HG03432 (cell line): ENCODE measurements around the gene MOV10L1.

Experiments used
- ATAC-seq: cut with Tn5 transposase; IDR thresholded peaks from one replicate; pipeline ENCODE4 v1.9.1; 2021; ENCODE audit warnings: mild to moderate bottlenecking, moderate library complexity; ENCODE audit not compliant: unreplicated experiment

Gene MOV10L1

DNA sequence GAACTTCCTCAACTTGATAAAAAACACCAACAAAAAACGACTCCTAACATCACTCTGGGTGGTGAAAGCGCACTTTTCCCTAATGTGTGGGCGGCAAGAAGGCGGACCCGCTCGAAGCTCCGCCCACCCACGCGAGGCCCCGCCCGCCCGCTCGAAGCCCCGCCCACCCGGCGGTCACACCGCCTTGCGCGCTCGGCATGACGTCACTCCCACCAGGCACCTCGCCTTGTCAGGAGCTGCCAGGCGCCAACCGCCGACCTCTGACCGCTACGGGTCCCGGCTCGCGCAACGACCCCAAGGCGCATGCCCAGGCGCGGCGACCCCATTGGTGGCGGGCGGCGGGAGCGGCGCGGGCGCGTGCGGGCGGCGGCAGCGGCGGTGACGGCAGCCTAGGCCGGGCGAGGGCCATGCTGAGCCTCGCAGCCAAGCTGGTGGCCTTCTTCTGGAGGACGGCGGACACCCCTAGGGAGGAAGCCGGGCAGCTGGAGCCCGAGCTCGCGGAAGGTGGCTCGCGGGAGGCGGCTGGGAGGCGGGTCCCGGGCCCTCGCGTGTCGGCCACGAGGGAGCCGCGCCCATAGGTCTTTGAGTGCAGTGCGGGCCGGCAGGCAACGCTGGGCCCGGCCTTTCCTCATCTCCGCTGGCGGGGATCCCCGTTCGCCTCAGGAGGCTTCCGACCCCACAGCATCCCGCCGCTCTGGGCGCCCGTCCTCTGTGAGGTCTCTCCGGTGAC lies at the start of gene MOV10L1:
Gene MOV10L1, plus strand, starts transcription at position 325 of the 730 bp plus-strand sequence. Its CDS starts 83 bp downstream, at position 408.
- ATAC-seq = no peak

DNA sequence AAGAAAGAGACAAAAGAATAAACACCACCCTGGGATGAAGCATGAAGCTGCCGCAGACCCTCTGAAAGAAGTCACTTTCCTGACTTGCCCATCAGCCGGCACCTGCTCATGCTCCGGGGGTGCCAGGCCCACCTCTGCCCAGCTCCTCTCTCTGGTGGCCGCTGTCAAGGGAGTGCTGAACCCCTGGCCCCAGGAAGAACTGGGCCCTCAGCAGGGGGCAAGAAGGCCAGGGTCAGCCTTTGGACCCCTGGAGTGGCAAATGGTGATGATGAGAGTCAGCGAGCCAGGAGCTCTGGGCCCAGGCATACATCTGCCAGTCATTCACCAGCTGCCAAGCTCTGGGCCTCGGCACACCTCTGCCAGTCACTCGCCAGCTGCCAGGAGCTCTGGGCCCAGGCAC lies 49.1 kb upstream of the MOV10L1 start:
- no peak for ATAC-seq

DNA sequence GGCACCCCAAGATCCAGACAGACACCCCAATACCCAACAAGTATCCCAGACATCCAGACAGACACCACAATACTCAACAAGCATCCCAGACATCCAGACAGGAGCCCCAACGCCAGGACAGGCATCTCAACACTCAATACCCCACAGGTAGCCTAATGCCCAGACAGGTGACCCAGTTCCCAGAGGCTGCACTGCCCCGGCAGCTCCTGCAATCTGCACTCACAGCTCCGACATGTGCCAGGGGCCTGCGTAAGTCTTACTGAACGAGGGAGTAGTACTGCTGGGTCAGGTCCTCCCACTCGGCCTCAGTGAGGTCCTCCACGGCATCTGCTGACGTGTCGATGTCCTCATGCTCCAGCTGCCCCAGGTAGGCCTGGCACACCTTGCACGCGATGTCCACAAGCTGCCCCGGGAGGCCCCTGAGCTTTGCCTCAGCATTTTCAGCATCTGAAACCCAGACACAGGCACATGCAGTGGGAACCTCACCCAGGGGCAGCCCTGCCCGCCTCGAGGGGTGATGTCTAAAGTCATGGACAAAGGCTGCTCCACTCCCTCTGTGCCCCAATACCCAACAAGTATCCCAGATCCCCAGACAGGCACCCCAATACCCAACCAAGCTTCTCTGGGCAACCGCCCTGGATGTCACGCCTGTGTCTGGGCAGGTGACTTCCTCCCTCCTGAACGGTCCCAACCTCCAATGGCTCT lies 48.3 kb upstream of the MOV10L1 start:
- ATAC-seq = no peak

DNA sequence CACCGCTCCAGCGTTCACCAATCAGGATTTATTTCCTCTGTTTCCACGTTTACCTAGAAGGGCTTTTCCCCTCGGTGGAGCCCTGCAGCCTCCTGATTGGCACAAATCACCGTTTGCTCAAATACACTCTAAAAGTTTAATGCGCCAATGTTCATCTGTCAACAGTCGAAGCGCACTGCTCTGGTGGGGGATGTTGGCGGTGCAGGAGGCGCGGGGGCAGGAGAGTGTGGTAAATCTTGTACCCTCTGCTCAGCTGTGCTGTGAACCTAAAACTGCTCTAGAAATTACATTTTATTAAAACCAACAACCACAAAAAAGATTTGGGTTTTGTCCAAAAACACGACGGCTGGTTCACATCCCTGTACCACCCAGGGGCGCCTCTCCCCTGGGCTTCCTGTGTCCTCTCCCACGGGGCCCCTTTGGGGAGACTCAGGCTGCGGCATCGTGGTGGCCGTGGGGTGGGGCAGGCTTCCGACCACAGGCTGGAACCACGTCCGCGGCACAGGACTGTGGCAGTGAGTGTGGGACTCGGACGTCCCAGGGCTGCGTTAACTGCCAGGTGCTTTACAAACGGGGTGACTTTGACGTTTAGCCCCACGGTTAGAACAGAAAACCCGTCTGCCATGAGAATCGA lies 45.2 kb upstream of the MOV10L1 start:
- ATAC-seq = no peak

DNA sequence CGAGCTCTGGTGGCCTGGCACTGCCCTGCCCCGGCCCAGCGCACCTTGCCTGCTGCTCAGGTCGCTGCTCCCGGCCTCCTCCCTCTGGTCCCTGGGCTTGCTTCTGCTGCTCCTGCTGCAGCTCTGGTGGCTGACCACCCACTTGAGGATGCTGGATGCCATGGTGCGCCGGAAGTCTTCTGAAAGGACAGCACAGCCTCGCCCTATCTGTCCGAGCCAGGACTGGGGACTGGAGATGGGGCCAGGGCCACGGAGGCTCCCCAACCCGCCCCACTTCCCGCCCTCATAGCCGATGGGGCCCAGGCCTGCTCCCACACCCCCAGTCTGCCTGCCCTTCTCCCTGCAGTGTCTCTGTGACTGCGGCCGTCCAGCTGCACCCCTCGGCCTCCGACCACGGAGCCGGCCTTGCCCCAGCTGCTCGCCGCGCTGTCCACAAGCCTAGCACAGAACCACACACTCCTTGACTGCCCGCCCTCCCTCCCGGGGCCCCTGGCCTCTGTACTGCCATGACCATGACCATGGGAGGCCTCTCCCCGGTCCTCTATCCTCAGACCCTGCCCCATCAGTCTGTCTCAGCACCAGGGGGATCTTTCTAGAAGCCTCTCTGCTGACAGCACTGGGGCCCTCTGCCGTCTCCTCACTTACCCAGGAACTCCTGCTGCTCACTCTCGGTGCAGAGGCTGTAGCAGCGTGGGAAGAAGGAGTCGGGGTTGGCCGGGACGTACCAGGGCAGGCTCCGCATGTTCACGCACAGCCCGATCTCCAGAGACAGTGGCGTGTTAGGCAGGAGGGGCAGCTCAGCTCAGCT lies 44.4 kb upstream of the MOV10L1 start:
- no peak for ATAC-seq

DNA sequence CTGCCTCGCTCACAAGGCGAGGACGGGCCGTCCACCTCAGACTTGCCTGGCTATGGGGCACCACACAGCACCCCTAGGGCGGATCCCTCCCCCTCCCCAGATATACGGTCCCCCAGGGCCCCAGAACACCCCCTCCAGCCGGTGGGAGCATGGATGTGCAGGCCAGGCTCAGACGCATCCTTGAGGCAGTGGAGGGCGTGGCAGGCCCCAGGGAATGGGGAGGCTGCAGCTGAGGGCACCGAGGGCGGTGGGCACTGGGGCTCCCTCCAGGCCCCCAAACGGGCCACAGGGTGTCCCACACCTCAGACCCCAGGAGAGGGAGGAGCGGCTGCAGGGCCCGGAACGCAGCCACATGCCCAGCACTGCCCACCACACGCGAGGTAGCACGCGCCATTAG lies 43.8 kb upstream of the MOV10L1 start:
- ATAC-seq = no peak

DNA sequence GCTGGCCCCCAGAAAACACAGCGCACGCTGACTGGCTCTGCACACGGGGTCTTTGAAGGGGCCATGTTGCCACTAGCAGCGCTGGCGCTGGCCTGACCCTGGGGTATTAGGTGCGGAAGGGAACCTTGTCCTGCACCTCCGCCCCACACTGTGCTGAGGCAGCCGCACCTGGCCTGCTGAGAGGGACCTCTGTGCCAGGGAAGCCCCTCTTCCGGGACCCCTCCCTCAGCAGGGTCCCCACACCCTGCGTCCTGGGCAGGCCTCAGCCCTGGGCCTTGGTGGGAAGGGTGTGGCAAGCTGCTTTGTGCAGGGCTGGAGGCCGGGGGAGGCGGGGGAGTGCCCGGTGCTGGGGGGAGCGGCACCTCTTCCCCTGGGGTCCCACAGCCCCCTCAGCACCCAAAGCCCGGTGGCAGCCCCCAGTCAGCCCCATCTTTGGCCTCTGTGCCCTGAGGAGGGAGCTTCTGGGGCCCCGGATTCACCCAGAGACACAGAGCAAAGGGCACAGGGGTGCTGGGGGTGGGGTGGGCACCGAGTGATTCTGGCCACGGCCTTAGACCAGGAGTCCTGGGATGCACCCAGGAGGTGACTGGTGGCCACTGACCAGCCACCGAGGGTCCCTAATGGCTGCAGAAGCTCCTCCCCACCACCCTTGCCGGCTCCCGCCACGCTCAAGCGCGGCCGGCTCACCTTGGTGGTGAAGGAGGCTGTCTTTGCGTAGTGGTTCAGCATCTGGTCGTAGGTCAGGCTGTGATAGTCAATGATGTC lies 43.1 kb upstream of the MOV10L1 start:
- no peak for ATAC-seq

DNA sequence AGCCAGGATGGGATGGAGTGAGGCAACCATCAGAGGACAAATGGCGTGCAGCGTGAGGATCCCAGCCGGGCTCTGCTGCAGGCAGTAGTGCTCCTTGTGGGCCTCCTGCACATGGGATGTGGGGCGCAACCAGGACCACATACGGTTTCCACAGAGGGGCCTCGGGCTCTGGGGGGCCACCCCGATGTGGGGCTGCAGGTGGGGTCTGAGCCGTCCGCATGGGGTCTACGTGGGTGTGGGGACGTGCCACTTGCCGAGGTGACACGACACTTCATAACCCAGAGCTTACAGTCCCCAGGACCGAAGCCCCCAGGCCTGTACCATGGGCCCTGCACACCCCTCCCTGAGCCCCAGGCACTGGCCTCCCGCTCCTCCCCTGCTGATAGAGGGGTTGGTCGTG lies 42.5 kb upstream of the MOV10L1 start:
- no peak for ATAC-seq

DNA sequence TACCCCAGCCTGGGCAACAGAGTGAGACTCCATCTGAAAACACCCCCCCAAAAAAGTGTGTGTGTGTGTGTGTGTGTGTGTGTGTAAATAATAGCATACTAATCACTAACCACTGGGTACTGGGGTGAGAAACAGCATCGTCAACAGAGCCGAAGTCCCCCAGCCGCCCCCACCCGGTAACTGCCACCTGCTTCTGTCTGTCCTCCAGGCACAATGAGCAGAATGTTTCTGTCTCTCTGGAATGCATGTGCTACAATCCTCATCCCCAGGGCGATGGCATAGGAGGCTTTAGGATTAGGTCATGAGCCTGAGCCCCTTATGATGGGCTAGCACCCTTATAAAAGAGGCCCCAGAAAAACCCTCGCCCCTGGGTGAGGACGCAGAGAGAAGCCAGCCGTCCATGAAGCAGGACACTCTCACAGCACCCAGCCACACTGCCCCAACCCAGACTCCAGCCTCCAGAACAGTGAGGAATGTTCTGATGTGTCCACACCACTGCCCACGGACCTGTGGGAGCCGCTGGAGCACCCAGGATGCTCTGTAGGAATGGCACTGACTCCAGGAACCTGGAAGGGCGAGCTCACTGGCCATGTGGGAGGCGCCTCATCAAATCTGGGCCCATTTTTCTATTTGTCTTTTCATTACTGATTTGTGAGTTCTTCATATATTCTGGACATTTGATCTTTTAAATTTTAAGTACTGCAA lies 41.6 kb upstream of the MOV10L1 start:
- no peak for ATAC-seq

DNA sequence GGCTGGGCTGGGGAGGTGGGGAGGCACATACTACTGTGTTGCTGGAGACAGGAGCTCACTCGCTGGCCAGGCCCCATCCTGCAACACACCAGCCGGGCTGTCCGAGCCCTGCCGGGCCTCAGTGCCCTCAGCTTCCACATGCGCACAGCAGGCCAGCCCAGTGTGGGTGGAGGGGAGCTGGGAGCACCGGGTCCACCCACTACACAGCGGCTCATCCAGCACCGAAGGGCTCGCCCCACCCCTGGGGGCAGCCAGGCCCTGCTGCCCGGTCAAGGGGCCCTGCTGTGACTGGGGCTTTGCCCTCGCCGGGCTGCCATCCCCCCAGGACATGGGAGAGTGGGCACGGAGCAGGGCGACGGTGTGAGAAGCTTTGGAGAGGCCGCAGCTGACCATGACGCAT lies 41.0 kb upstream of the MOV10L1 start:
- no peak for ATAC-seq

DNA sequence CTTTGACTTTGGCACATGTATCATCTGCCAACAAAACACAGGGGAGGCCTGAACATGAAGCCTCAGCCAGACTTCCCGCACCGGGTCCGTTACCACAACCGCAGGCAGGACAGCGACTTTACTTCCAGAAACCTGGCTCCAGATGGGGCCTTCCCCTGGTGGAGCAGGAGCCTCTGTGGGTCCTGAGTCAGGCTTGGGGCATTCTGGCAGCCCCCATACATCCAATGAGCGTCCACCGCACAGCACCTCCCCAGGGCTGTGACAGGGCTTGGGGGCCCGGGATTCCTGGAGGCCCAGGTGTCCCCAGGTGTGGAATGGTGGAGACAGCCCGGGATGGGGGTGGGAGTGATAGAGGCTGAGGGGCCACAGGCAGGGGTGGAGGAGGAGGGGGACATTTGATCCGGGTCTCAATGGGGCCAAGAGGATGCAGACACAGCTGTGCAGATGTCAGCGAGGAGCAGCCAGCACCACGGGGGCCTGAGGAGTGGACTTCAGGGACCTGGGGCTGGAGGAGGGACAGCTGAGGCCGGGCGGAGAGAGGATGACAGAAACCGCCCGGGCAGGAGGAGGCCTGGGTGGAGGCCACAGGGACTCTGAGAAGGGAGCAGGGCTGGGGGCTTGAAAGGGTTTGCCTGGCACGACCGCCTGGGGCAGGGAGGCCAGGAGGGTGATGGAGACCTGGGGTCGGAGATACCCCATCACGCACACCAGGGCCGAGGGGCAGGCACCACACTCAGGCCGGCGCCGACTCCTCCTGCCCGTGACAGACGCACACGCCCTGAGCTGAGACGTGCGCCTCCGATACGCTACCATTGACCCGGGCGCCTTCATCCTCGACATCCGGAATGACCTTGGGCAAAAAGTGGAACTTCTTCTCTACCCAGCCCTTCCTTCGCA lies 40.3 kb upstream of the MOV10L1 start:
- no peak for ATAC-seq

DNA sequence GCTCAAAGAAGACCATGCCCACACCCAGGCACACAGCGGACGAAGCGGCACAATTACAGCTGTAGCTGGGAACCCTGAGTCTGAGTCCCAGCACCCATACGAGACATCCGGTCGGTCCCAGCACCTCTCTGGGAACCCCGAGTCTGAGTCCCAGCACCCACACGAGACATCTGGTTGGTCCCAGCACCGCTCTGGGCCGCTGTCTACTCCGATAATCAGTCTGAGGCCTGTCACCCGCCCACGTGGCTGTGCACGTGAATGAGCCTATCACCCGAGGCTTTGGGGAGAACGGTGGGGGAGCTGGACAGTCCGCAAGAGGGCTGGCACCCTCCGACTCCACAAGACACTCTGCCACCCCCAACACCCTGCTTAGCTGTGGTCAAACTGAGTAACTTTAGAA lies 37.9 kb upstream of the MOV10L1 start:
- no peak for ATAC-seq

DNA sequence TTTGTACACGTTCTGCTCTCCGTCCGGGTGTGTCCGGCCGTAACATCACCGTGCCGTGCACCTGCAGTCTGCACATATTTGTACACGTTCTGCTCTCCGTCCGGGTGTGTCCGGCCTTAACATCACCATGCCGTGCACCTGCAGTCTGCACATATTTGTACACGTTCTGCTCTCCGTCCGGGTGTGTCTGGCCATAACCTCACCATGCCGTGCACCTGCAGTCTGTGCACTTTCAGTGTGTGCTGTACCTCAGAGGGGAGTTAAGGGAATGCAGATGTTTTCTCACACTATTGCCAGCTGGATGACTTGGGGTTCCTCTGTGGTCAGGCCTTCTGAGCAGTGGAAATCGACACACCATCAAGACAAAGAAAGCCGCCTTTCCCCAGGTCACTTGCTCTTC lies 35.9 kb upstream of the MOV10L1 start:
- no peak for ATAC-seq

DNA sequence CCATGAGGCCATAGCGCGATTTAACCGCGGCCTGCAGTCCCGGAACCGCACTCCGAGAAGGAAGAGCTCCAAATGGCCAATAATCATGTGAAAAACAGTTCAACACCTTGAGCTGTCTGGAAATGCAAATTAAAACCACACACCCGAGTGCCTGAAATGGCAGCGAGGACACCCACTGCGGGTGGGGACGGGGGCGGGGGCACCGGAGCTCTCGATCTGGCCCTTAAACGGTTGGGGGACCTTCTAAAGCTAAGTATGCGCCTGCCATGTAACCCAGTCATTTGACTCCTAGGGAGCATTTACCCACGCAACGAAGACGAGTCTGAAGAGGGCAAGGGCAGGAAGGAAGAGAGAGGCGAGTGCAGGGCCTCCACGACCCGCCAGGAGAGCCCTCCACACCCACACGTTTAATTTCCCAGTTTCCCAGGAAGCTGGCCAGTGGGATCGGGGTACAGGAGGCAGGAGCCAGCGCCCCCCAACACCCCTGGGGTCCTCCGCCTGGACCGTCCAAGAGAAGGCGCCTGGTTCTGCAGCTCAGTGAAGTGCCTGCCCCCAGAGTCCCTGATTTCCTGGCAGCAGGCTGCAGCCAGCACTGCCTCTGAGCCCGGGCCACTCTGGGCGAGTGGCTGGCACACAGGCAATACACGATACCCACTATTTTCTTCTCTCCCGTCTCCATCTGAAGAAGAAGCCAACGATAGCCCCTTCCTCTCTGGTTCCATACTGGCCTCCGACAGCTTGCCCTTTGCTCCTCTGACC lies 33.4 kb upstream of the MOV10L1 start:
- ATAC-seq = no peak

DNA sequence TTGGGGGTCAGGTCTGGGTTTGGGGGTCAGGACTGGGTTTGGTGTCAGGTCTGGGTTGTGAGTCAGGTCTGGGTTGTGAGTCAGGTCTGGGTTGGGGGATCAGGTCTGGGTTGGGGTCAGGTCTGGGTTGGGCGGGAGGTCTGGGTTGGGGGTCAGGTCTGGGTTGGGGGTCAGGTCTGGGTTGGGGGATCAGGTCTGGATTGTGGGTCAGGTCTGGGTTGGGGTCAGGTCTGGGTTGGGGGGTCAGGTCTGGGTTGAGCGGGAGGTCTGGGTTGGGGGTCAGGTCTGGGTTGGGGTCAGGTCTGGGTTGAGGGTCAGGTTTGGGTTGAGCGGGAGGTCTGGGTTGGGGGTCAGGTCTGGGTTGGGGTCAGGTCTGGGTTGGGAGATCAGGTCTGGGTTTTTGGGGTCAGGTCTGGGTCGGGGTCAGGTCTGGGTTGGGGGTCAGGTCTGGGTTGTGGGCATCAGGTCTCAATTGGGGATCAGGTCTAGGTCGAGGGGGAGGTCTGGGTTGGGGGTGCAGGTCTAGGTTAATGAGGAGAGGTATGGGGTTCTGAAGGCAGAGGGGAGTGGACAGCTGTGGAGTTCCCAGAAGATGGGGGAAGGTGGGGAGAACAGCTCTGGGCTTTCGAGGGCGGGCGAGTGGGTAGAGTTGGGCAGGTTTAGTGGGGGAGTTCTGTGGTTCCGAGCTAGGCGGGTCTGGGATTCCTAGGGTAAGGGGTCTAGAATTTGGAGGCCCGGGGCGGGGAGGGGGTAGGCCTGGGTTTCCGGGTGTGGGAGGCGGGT lies 32.3 kb upstream of the MOV10L1 start:
- no peak for ATAC-seq

DNA sequence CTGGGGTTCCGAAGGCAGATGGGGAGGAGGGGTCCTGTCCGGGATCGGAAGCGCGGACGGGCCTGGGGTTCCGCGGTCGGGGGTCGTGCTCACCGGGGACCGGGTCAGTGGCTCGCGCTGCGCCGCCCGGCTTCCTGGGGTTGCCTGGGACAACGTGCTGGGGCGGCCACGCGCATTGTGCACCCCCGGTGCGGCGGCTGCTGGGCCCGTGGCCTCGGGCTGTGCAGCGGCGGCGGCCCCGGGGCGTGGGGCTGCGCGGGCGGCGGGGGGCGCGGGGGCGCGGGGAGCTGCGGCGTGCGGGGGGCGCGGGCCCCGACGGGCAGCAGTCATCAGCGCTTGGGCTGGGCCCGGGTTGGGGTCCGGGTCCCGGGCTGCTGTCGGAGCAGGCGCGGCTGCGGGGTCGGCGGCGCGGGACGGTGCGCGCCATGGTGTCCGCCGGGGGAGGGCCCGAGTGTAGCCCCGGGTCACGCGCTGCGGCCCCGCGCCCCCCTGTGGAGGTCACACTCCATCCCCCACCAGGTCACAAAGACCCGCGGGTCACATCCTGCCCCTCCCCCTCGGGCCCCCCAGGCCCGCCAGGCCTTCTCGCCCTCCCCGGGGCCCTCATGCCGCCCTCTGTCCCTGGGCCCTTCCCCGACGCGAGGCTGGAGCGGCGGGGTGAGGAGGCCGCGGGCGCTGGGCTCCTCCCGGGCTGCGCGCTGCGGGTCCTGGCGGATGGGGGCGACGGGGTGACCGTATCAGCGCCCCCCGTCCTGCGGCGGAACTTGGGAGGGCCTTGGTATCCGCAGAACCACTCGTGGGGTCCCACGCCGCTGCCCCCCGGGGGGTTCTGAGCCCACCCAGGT lies 31.5 kb upstream of the MOV10L1 start, which contains the start of gene TTLL8:
Gene TTLL8, minus strand, starts transcription at position 238 of the 845 bp plus-strand sequence.
- ATAC-seq = no peak
